Fibroblast of the conjunctiva (primary cell): ENCODE results near the gene PRXL2A.
"Not testable (repeated sequence)": the region's sequence is repeated elsewhere in the genome, so short reads cannot be mapped to it uniquely, and the experiment has no call there.

Experiments used
- DNase-seq: peaks from one replicate; pipeline ENCODE4 v3.0.0-alpha.2; 2010; ENCODE audit warnings: low read depth

PRXL2A gene

GRCh38 chr10:80474941-80475340 lies 66.6 kb downstream of the PRXL2A start:
- DNase-seq: no peak

DNA sequence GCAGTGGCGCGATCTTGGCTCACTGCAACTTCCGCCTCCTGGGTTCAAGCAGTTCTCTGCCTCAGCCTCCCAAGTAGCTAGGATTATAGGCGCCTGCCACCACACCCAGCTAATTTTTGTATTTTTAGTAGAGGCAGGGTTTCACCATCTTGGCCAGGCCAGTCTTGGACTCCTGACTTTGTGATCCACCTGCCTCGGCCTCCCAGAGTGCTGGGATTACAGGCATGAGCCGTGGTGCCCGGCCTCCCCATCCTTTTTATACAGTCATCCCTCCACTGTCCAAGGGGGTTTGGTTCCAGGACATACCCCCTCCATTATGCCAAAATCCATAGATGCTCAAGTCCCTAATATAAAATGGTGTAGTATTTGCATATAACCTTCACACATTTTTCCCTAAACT lies 67.3 kb downstream of the PRXL2A start:
- DNase-seq: not testable (repeated sequence)

DNA sequence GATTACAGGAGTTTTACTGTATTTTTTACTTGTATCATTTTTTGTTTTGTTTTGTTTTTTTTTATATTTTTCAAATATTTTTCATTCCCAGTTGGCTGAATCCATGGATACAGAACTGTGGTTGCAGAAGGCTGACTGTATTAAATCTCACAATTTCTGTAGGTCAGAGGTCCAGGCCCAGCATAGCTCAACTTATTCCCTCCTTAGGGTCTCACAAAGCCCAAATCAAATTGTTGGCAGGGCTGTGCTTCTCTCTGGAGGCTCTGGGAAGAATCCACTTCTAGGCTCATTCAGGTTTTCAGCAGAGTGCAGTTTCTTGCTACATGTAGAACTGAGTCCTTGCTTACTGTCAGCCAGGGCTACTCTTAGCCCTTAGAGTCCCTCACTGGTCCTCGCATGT lies 68.3 kb downstream of the PRXL2A start:
- DNase-seq: no peak

- peak; percentile 70 for DNase-seq
These were observed 69.5 kb downstream of the PRXL2A start for GRCh38 chr10:80477813-80478212.

- DNase-seq: not testable (repeated sequence)
These were observed 72.0 kb downstream of the PRXL2A start for GRCh38 chr10:80480373-80480772.

- DNase-seq: no peak
These were observed 72.5 kb downstream of the PRXL2A start for GRCh38 chr10:80480852-80481251.

- no peak for DNase-seq
These were observed 75.9 kb downstream of the PRXL2A start for GRCh38 chr10:80484243-80484642.

- no peak for DNase-seq
These were observed 76.3 kb downstream of the PRXL2A start for GRCh38 chr10:80484676-80485075.

GRCh38 chr10:80485076-80485945 lies 77.0 kb downstream of the PRXL2A start:
- DNase-seq: no peak

DNA sequence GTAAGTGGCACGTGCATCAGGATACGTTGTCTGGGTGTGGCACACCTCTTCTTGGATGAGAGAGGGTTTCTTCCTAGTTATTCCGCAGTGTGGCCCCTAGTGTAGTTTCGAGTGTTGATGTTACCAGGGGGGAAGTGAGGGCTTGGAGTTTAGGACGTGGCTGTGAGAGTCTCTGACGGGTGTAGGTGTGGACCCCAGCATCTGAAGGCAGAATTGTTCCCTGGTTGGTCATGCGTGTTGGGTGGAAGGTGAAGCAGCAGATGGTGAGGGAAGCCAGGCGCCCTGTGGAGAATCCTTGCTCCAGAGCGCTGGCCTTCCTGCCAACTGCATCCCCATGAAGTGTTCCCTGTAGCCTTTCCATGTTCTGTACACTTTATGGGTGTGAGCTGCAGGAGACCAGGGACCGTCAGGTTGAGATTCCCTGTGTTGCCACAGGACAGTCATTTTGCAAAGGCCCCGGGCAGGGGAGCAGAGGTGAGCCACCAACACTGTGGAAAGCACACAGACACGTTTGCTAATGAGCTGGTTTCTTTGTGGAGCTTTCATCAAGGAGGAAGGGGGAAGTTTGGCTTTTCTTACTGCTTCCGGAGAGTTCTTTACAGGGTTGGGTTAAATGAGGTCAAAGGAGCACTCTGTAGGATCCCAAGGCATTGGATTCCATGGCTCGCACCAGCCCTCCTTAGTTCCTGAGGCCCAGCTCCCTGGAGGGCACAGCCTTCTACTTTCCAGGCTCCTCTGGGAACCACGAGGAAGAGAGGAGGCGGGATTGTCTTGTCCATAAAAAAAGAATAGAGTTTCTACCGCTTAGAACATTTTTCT lies 77.8 kb downstream of the PRXL2A start:
- DNase-seq: no peak
